Kidney (tissue), 14 donors: ENCODE measurements around the gene IFI27L2. TPM values are rescaled to one million over a fixed set of nuclear protein-coding genes. Genes with fewer than 3 reads are reported as not detected.

Source experiments
- DNase-seq, 5 donors: peaks; one replicate each; pipeline ENCODE4 v3.0.0-alpha.2; 2013 to 2020
- FAIRE-seq: peaks from 2 replicates; lab custom pipeline; 2012; peaks lifted over from hg19 to GRCh38; lab: Jason Lieb, UNC
- H3K27ac ChIP-seq, 2 donors: one replicate each; pipeline ENCODE4 v1.7.0; 2013; ENCODE audit warnings: low read depth in 2 of 2, low read length in 2 of 2, inconsistent platforms in 1 of 2
- H3K27me3 ChIP-seq: one replicate; pipeline ENCODE4 v1.7.1; 2013; ENCODE audit warnings: low read length, inconsistent platforms; ENCODE audit not compliant: control insufficient read depth, insufficient read depth
- H3K36me3 ChIP-seq, 3 donors: one replicate each; pipeline versions ENCODE4 v1.7.0 to v1.7.1; 2013; ENCODE audit warnings: low read length in 3 of 3, control low read depth in 1 of 3, inconsistent platforms in 1 of 3; ENCODE audit not compliant: insufficient read depth in 3 of 3, control insufficient read depth in 2 of 3
- H3K4me1 ChIP-seq, 3 donors: one replicate each; pipeline versions ENCODE4 v1.7.0 to v1.7.1; 2013; ENCODE audit warnings: low read length in 3 of 3, inconsistent platforms in 1 of 3, low read depth in 1 of 3; ENCODE audit not compliant: control insufficient read depth in 2 of 3, insufficient read depth in 2 of 3
- H3K4me3 ChIP-seq, 3 donors: one replicate each; pipeline versions ENCODE4 v1.7.0 to v1.8.1; 2013; ENCODE audit warnings: low read length in 3 of 3, control low read depth in 1 of 3, inconsistent platforms in 1 of 3
- H3K9ac ChIP-seq, 3 donors: one replicate each; pipeline versions ENCODE4 v1.7.0 to v1.7.1; 2013; ENCODE audit warnings: low read length in 3 of 3, control low read depth in 1 of 3, inconsistent platforms in 1 of 3
- H3K9me3 ChIP-seq, 3 donors: one replicate each; pipeline versions ENCODE4 v1.7.0 to v1.7.1; 2013; ENCODE audit warnings: low read length in 3 of 3, control low read depth in 1 of 3, inconsistent platforms in 1 of 3; ENCODE audit not compliant: control insufficient read depth in 2 of 3, insufficient read depth in 1 of 3
- intact Hi-C: fragments of 100-400 bp; cut with DNase I; formaldehyde crosslinking; loops from one replicate; pipeline ENCODE4 v1.11.1; 2022
- polyA plus RNA-seq: library from polyadenylated mRNA; stranded (reverse); fragments of 350-450 nt; fragmentation: Illumina TruSeq; extraction: RNeasy Lipid Tissue Mini Kit (QIAGEN cat#74804); gene quantifications from one replicate; pipeline ENCODE4 v1.2.3, GENCODE V29; 2014; ENCODE audit warnings: low read depth, low replicate concordance; ENCODE audit not compliant: insufficient read depth
- total RNA-seq: library from RNA; stranded (reverse); fragmentation: NEBNext Ultra II Directional; extraction: Animal tissue kit (Norgen Biotek cat#: 25700); gene quantifications from one replicate; pipeline ENCODE4 v1.2.1, GENCODE V29; 2021
- TF ChIP-seq, protein P1 (sequence below): IDR thresholded peaks from 3 replicates; pipeline ENCODE4 v1.5.1; 2012; ENCODE audit warnings: mild to moderate bottlenecking, moderate library complexity, borderline replicate concordance; ENCODE audit not compliant: insufficient read depth; ENCODE audit errors: extremely low read depth
- donor health status: control.
- donor health status: control.
- donor health status: control.
- donor health status: control.
- donor health status: control.
- donor health status: DM: yes; HTN: yes; CAD: no.
- donor health status: Normal renal cell carcinoma (clear cell type).

IFI27L2 gene
- total and polyA plus RNA-seq, 2 donors from 2014 or later: 28.2 to 223 TPM

GRCh38 chr14:94176808-94177207 is 47.4 kb upstream of the IFI27L2 start:
- FAIRE-seq: no peak

GRCh38 chr14:94175747-94176146 is 46.3 kb upstream of the IFI27L2 start:
- intact Hi-C loops: no loop called here
- no peak overlapping the region for H3K27ac ChIP-seq
- H3K36me3 ChIP-seq: no peaks in the 10 kb centered on the region
- no peak overlapping the region for H3K9ac ChIP-seq
- no peaks in the 10 kb centered on the region for H3K4me1 ChIP-seq
- H3K27me3 ChIP-seq: peaks cover 39% of the 10 kb centered on the region
- no peak for FAIRE-seq
- no peak overlapping the region for H3K4me3 ChIP-seq
- TF ChIP-seq, protein P1, sequence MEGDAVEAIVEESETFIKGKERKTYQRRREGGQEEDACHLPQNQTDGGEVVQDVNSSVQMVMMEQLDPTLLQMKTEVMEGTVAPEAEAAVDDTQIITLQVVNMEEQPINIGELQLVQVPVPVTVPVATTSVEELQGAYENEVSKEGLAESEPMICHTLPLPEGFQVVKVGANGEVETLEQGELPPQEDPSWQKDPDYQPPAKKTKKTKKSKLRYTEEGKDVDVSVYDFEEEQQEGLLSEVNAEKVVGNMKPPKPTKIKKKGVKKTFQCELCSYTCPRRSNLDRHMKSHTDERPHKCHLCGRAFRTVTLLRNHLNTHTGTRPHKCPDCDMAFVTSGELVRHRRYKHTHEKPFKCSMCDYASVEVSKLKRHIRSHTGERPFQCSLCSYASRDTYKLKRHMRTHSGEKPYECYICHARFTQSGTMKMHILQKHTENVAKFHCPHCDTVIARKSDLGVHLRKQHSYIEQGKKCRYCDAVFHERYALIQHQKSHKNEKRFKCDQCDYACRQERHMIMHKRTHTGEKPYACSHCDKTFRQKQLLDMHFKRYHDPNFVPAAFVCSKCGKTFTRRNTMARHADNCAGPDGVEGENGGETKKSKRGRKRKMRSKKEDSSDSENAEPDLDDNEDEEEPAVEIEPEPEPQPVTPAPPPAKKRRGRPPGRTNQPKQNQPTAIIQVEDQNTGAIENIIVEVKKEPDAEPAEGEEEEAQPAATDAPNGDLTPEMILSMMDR: no peak
- H3K9me3 ChIP-seq: no peaks in the 10 kb centered on the region
- DNase-seq: no peak

More at GRCh38 chr14:94176808-94177207, 47.4 kb upstream of the IFI27L2 start:
- Histone ChIP-seq H3K9ac (no peak overlapping the region), H3K9me3 (no peaks in the 10 kb centered on the region), H3K27me3 (peaks cover 42% of the 10 kb centered on the region), H3K27ac (no peak overlapping the region), H3K4me3 (no peak overlapping the region), H3K36me3 (no peaks in the 10 kb centered on the region), H3K4me1 (no peaks in the 10 kb centered on the region)
- DNase-seq: no peak
- intact Hi-C loops: no loop called here
- TF ChIP-seq, protein P1: no peak

GRCh38 chr14:94175011-94175745 is 45.8 kb upstream of the IFI27L2 start:
- intact Hi-C loops: no loop called here
- H3K27me3 ChIP-seq: peaks cover 39% of the 10 kb centered on the region
- no peaks in the 10 kb centered on the region for H3K4me1 ChIP-seq
- TF ChIP-seq, protein P1: no peak
- no peak overlapping the region for H3K27ac ChIP-seq
- no peak overlapping the region for H3K9ac ChIP-seq
- FAIRE-seq: no peak
- H3K4me3 ChIP-seq: no peak overlapping the region
- peak in 4 of 5 donors; percentile 16 to 79 (median 49) for DNase-seq
- H3K9me3 ChIP-seq: no peaks in the 10 kb centered on the region
- no peaks in the 10 kb centered on the region for H3K36me3 ChIP-seq
